RPMI8226 (cell line): ENCODE measurements around the gene VAT1L.

Source experiments
- DNase-seq: peaks from one replicate; pipeline ENCODE4 v3.0.0-alpha.2; 2015

Gene VAT1L

DNA sequence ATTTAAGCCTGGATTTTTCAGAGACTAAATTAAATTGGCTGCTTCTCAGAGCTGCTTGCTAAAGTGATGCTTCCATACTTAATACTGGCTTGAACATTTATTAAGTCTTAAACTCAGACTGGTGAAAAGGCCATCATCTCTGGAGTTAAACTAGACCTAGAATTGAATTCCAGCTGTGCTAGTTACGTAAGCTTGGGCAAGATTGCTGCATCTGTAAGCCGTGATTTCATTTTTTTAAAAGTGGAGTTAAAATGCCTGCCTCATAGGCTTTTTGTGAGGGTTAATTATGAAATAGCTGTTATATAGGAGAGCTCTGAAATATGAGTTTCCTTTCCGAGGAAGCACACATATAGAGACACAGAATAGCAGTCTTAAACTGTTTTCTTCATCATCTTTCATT lies 84.7 kb downstream of the VAT1L start:
- no peak for DNase-seq

DNA sequence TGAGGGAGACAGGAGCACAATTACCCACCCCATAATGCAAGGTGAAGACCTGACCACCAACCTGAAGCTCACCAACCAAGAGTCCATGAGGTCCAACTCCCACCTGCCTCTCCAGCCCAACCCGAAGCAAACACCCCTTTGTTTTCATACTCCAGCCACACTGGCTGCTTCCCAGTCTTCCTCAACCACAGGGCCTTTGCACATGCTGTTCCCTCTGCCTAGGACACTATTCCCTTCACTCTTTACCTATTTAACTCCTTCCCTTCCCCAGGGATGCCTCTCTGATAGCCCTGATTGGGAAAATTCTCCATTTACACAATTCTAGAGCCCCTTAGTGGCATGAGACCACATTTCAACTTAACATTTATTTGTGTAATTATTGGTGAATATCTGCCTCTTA lies 86.0 kb downstream of the VAT1L start:
- no peak for DNase-seq

DNA sequence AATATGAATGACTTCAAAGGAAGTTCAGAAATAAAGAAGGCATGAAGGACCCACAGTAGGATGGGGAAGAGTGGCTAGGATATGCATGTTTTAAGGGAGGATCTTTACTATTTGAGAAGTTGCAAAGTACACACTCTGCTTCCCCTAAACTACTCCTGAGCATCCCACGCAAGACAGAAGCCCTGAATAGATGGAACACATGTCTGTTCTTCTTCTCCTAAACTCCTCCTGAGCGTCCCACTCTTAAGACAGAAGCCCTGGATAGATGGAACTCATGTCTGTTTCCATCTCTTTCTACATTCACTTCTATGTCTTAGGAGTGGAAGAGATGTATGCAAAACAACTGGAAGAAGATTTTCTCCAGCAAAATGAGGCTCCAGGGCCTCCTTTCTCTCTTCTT lies 88.4 kb downstream of the VAT1L start:
- no peak for DNase-seq

DNA sequence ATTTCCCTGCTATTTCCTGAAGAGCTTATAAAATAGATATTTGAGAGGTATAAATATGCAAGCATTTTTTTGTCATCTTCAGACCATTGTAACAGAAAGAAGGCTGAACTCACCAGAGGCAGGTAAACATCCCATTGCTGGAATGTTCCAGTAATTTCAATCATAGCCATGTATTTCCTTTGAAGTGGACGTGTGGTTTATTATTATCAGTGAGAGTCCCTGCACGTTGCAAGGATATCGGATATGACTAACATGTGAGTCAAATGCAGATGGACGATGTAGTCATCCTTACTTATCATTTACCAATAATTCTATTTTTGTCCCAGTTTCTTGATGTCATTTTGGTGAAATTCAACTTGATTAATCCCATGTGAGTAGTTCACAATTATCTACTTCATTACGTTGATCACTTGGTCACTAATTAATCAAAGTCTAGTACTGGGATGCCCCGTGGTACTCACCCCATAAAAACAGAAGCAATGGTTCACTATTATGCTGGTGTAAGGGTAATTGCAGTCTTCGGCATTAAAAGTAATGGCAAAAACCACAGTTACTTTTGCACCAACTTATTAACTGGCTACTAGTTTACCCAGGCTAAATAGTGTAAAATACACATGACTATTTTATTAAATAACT lies 89.5 kb downstream of the VAT1L start:
- DNase-seq = no peak

DNA sequence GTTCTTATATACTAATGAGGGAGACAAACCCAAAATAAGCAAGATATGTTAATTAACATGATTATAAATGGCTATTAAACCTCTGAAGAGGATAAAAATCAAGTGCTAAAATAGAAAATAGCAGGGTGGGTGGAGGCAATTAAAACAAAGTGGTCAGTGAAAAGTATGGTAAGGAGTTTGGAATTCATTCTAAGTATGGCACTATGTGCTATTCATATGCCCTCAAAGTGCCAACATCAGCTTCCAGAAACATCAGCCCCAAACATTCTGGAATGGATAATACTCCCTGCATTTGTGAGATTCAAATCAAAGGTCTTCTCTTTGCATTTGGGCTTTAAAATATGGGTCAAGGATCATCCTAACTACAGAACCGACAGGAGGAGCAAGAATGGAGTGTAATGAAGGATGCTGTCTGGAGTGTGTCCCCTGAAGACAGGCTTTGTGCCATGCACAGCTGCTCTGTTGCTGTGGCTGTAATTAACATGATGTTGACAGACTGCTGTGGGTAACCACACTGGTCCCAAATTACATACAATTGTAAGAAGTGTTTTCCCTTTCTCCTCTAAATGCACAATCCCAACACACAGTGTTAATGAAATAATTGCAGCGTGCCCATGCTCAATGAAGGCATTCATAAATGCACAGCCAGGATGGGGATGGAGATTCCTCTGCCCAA lies 93.1 kb downstream of the VAT1L start:
- DNase-seq = no peak

DNA sequence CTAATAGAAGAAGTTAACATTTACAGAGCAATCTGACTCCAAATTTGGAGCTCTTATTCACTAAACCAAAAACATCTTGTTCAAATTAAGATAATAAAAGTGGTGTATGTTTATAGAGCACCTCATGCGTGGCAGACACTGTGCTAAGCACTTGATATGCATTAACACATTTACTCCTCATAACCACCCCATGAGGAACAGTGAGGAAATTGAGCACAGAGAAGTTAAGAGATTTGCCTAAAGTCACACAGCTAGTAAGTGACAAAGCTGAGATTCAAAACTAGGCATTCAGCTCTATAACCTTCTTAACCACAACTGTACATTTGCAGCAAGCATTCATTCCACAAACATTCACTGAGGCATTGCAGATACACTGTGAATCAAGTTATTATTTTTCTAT lies 94.0 kb downstream of the VAT1L start:
- no peak for DNase-seq

DNA sequence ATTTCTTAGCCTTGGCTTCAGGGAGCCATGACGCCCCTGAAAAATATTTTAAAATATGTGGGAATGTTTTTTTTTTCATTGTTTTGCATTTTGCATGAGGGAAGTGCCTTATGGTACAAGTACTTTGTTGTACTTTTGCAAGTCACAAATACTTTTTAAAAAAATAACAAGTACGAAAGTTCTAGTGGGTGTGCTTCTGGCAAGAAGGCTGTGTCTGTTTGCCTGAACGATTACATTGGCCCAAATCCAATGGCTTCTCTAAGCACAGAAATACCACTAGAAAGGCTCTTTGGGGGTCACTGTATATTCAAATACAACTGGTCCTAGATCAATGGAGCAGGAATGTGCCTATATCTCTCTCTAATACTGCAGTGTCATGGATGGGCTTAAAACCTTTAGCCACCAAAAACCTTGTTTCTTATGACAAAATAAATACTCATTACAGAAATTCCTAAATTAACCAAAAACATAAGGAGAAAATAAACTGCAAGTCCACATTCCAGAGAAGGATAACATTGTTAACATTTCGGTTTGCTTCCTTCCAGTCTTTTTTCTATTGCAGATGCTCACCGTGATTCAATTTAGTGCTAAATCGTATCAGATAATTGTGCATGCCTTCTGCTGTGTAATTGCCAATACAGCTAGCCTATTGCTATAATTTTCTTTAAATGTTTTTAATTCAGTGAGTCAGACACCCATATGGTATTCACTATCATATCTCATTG lies 97.4 kb downstream of the VAT1L start:
- no peak for DNase-seq

DNA sequence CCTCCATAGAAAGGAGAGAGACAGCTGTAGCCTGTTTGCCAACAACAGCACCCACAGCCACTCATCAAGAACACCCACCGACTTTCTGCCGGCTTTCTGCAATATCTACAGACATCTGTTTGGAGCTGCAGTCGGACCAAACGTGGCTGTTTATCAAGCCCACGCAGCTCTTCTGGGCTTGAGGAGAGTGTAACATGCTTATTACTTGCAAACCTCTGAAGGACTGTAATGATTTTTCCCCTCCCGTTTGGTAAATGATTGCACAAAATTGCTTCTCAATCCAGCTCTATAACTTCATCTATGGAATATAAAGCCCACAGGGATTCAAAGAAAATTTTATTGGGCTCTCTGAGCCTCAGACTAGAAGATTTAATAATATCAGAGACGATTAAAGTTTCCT lies 100.5 kb downstream of the VAT1L start:
- no peak for DNase-seq

DNA sequence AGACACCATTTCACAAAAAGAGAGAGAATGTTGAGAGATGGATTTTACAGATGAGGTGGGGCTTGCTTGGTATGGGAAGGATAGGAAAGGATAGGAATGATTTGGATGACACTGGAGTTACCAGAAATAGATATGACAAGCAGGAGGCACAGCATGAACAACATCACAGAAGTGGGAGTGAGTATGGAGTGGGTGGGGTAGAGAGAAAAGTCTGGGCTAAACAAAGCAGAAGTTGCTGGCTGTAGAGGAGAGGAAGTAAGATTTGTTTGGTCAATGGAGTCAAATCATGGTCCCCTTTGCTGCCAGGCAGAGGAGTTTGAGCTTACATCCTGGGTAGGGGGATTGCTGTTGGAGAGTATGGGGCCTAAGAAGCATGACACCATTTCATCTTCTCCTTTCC lies 101.7 kb downstream of the VAT1L start:
- DNase-seq = no peak

DNA sequence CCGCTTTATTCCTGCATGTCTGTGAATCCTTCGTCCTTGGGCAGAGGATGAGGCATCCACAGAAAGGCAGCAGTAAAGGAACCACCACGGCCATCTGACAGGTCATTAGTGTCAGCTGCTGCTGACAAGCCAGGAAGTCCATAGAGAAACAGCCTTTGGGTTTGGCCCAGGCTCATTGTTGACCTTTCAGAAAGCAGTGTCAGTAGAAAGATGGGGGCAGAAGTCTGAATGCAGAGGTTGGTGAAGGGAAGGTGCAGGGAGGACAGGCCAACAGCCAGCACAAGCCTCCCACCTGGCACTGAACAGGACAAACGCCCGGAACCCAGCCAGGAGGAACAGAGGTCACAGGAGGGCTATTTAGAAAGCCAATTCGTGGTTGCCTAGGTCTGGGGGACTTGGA lies 105.8 kb downstream of the VAT1L start:
- DNase-seq = no peak

DNA sequence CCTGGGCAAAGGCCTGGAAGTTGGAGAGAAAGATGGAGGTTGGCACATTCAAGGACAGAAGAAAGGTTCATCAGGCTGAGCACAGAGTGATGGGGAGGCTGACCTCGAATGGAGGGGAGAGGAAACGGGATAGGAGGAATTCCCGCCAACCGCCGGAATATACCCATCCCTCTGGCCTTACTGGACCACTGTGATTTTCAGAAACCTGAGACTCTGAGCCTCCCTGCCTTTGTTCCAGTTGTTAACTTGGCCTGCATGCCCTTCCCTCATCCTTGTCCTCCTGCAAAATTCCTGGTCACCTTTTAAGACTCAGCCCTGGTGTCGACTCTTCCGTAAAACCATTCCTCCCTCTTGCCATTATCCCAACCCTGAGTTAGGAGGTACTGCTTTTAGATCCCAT lies 107.6 kb downstream of the VAT1L start:
- DNase-seq = no peak

DNA sequence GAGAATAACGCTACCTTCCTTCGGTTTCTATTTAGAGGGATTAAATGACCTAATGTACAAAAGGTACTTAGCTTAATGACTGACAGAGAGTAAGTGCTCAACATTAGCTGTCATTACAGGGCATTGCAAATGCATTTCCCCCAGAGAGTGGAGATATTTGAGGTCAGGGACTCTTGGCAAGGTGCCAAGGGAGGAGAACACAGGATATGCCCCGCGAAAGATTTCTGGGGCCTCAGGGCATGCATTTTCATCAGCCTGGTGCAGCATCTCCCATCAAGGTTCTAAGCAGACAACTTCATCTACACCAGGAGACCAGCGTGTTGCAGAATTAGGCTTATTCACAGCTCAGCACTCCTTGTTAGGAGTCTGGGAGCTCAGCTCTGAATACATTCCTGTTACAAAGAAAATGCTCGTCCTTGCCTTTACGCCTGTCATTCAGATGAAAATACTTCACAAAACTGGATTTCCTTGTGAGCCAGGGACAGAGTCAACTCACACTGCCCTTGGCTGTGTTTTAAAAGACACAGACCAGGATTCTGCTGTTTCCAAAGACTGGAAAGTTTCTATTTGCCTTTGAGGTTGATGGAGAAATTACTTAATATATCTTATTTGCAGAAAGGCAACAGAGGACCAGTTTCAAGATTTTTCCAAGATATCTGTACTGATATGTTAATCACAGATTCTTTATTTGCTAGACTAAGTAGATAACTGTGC lies 108.2 kb downstream of the VAT1L start:
- peak; percentile 8 for DNase-seq

DNA sequence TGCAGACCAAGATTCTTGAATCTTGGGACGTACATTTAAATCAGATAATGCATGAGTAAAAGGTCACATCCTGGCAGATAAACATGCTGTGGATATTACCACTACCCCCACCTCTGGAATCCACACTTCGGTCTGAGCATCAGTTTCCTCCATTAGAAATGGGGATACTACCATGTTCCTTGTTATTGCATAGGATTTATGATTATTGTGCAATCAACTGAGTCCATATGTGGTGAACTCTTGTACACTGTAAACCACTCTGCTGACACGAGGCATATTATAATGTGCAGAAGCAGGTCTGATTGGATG lies 108.7 kb downstream of the VAT1L start:
- DNase-seq = no peak

DNA sequence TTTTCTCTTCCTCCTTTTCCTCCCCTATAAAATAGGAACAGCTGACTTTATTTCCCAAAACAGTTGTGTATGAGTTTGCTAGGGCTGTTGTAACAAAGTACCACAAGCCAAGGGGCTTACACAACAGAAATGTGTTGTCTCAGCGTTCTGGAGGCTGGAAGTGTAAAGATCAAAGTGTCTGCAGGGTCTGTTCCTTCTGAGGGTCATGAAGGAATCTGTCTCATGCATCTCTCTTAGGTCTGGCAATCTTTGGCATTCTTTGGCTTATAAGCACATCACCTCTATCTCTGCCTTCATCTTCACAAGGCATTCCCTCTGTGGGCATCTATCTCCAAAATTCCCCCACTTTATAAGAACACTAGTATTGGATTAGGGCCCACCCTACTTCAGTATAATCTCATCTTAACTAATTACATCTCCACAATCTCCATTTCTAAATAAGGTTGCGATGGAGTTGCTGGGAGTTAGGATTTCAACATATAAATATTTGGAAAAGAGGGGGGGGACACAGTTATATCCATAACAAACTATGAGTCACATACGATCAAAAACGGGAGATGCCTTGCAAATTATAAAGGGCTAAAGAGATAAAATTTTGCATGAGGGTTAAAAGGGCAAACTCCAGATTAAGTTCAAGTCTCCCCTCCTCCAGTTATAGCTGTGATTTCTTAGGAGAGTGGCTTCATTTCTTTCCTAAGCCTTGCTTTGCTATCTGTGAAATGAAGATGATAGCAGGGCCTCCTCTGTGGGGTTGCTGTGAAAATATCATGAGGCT lies 109.7 kb downstream of the VAT1L start:
- DNase-seq = no peak

DNA sequence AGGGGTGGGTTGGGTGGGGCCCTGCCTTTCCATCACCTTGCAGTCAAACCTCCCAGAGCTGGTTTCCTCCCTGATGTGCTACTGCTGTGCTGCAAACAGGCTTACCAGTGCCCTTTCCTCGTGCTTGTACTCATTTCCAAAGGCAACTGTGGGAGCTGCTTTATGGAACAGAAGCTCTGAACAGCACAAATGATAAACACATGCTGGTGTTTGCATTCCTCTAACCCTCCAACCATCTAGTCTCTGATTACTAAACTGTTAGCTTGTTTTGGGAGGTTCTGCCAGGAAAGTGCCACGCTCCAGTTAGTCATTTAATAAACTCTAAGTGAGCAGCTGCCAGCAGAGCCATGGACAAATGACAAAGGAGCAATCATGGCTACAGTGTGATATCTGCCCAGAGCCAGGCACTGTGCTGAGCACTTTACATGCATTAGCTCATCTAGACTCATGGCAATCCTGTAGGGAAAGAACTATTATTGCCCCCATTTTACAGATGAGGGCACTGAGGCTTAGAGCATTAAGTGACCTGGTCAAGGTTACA lies 110.4 kb downstream of the VAT1L start:
- DNase-seq = no peak

DNA sequence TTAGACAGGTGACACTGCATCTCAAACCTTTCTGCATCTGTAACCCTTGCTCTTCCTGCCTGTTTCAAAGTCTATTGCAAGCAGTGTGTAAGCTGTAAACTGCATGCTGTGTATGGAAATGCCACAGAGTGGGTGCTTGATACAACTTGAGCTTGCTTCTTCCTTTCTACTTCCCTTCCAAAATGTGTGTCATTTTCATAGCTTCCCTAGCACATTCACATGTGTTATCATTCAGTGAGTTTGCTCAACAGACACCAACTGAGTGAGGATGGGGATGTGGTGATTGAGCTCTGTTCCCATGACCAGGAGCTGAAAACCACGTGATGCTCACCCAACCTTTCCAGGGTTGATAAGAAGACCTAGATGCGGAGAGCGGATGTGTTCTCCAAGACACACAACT lies 111.1 kb downstream of the VAT1L start:
- DNase-seq = no peak

DNA sequence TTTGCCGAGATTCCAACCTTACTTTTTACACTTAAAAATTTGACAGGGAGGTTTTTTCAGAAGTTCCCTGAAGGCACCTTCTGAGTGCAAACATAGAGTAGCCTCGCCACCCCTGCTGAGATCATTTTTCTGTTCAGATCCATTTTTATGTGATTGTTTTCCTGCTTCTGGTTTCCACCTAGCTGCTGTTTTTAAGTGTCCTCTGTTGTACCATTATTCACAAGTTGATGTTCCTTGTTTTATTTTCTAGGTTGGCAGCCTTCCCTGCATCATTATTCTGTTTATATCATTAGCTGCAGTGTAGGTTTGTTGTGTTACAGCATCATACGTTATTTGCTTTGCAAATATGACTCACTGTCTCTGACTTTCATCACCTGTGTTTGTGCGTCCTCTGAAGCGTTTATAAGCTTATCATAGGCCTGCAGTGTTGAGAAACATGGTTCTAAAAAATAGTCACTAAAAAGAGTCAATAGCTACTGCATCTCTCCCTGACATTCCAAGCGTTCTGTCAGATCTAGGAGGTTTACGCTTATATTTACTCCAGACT lies 117.1 kb downstream of the VAT1L start:
- DNase-seq = no peak

DNA sequence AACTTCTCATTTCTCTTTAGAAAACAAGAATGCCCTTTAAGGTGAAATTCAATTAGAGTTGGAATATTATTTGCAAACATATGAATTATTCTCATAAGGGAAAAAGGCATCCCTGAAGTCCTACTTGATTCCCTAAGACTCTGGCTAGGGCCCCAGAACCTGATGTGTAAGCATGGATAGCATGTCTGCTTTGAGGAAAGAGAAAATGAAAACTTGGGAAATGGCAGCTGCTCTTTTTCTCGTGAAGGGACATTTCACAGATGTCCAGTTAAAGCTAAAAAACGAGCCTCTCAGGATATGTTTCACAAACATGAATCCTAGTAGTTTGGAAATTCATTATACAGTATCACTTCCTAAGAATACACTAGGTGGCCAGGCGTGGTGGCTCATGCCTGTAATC lies 121.7 kb downstream of the VAT1L start:
- no peak for DNase-seq

DNA sequence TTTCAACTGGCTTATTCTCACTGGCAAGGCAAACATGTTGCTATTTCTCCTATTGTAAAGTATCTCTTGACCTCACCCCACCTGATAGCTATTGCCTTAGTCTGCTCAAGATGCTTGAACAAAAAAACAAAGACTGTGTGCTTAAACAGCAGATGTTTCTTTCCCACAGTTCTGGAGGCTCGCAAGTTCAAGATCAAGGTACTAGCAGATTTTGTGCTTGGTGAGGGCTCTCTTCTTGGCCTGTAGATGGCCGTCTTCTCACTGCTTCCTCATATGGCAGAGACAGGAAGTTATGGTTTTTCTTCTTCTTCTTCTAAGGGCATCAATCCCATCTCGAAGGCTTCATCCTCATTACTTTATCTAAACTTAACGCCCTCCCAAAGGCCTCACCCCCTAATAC lies 124.3 kb downstream of the VAT1L start:
- no peak for DNase-seq

DNA sequence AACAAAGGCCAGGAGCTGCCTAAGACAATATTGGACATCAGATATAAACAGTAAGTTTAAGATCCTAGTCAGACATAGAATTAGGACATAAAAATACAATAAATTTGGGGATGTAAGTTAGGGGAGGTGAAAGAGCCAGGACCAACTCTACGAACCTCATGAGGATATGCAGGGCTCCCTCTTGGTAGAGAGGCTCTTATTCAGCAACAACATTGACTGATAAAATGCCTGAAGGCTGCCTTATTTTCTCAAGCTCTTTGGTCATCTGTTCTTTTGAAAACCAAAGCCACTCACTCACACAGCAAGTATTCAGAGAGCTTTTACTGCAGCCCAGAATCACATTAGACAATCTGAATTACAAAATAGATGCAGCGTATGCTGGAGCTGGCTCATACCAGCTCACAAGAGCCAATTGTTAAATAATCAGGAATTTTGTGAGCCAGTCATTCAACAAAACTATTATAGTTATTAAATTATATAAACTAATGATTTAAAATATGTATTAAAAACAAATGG lies 125.4 kb downstream of the VAT1L start:
- no peak for DNase-seq

DNA sequence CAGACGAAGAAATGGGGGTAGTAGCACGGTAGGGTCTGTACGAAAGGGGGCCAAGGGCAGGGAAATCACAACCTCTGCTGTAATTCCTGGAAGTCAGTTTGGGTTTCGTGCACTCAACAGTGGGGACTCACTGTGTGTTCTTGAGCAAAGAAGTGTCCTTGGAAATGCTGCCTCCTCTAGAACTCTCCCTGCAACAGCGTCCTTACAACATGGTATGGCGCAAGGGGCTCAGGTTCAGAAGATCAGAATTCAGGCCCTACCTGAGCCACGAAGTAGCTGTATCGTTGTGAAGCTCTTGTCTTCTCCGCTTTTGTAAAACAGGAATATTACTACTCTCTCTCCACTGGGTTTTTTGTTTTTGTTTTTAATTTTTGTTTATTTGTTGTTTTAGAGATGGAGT lies 127.7 kb downstream of the VAT1L start:
- DNase-seq = no peak

DNA sequence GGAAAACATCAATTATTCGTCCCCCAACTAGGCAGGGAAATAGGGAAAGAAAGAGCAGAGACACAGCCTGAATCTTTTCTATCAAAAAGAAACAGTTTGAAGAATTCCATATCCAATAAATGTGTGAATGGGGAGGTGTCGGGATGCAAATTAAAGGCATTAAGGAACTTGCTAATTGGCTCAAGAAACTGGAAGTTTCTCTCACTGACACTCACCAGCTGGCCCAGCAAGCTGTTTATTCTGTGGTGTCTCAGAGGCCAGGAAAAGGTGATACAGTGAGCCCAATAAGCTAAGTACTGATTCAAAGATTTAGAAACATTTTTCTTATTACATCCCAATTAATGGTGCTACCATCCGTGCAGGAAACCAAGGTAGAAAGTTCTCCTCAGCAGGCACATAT lies 129.6 kb downstream of the VAT1L start:
- no peak for DNase-seq
